ENCODE measurements around the gene GRID2. TPM values are rescaled to one million over a fixed set of nuclear protein-coding genes. Genes with fewer than 3 reads are reported as not detected.

The GRID2 gene
- total RNA-seq, 1 donor from 2014 or later: 2.1 TPM

GRCh38 chr4:93760284-93760683, 1456.5 kb downstream of the GRID2 start:
- H3K36me3 Mint-ChIP-seq (ENCODE audit: unreplicated experiment): no peaks in the 10 kb centered on the region

GRCh38 chr4:93761286-93761685, 1457.5 kb downstream of the GRID2 start:
- no peaks in the 10 kb centered on the region for H3K36me3 Mint-ChIP-seq (ENCODE audit: unreplicated experiment)
- H3K4me3 Mint-ChIP-seq (ENCODE audit: unreplicated experiment): no peak overlapping the region
- H3K4me1 Mint-ChIP-seq (ENCODE audit: low read depth, unreplicated experiment): peaks cover 36% of the 10 kb centered on the region
- DNase-seq: no peak
- H3K27me3 Mint-ChIP-seq (ENCODE audit: unreplicated experiment): no peaks in the 10 kb centered on the region
- no peak for TF ChIP-seq CTCF (IDR thresholded peaks at IDR 0.05; ENCODE audit: partially characterized antibody, unreplicated experiment)
- peaks cover 3% of the 10 kb centered on the region for H3K9me3 Mint-ChIP-seq (ENCODE audit: unreplicated experiment)
- H3K27ac Mint-ChIP-seq (ENCODE audit: unreplicated experiment): no peak overlapping the region

More at GRCh38 chr4:93760284-93760683, 1456.5 kb downstream of the GRID2 start:
- Mint-ChIP-seq H3K27ac (ENCODE audit: unreplicated experiment) (no peak overlapping the region), H3K4me1 (ENCODE audit: low read depth, unreplicated experiment) (peaks cover 36% of the 10 kb centered on the region), H3K4me3 (ENCODE audit: unreplicated experiment) (no peak overlapping the region), H3K9me3 (ENCODE audit: unreplicated experiment) (peaks cover 3% of the 10 kb centered on the region), H3K27me3 (ENCODE audit: unreplicated experiment) (no peaks in the 10 kb centered on the region)
- DNase-seq: no peak
- TF ChIP-seq CTCF (IDR thresholded peaks at IDR 0.05; ENCODE audit: partially characterized antibody, unreplicated experiment): no peak

DNA sequence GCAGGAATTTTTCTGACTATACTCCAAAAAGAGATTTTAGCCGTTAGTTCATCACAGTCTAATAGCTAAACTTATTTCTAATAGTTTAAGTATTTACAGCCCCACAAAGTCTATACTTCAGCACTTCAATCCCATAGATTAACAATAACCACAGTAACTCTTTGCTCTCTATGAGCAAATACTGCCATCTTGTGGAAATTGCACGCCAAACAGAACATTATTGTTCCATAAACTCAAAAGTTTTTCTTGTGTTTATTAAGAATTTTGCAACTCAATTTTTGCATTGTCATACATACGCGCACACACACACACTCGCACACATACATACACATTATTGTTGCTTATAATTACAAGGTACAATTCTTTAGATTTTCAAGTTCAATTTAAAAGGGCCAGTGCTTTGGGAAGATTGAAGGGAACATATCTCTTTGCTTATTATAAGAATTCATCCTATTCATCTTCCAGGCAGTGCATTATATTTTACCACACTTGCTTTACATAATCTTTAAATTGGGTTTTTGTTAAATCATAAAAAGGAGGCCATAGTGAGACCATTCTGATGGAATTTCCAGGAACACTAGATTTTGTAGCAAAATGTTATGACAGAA, 1461.0 kb downstream of the GRID2 start:
- peak; percentile 72 for TF ChIP-seq CTCF (IDR thresholded peaks at IDR 0.05; ENCODE audit: partially characterized antibody, unreplicated experiment)
- no peaks in the 10 kb centered on the region for H3K27me3 Mint-ChIP-seq (ENCODE audit: unreplicated experiment)
- peaks cover 35% of the 10 kb centered on the region for H3K4me1 Mint-ChIP-seq (ENCODE audit: low read depth, unreplicated experiment)
- no peaks in the 10 kb centered on the region for H3K36me3 Mint-ChIP-seq (ENCODE audit: unreplicated experiment)
- no peak overlapping the region for H3K27ac Mint-ChIP-seq (ENCODE audit: unreplicated experiment)
- H3K4me3 Mint-ChIP-seq (ENCODE audit: unreplicated experiment): no peak overlapping the region
- peaks cover 2% of the 10 kb centered on the region for H3K9me3 Mint-ChIP-seq (ENCODE audit: unreplicated experiment)
- DNase-seq: no peak

DNA sequence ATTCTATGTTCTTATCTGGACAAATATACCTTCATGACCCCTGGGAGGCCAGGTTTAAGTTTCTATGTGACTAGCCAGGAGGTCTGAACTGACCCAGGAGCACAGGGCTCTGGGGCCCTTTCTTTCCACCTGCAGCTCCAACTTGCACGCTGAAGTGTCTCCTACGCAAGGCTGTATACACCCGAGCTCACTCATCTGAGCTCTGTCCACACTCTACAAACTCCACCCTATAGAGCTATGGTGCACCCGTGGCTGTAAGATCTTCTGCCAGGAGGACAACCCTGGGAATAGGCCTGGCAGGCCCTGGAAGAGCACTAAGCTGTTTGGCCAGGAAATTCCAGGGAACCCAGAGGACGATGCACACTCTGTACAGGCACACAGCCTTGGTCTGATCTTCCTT, 1464.2 kb downstream of the GRID2 start:
- no peak for TF ChIP-seq CTCF (IDR thresholded peaks at IDR 0.05; ENCODE audit: partially characterized antibody, unreplicated experiment)

DNA sequence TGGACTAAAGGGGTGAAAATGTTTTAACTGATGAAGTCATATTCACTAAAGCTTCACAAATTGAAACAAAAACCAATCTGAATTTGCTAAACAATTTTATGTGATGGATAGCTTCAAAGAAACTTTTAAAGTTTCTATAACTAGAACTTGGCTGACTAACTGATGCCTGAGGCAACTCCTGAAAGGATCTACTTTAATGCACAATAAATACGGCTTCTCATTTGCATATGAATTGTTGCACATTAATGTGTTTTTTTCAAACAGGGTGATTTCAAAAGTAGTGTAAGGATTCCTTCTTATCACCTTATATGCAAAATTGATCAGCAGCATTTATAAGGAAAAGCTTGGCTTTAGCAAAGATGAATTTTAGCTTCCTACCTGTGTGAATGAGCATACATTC, 1466.4 kb downstream of the GRID2 start:
- Mint-ChIP-seq H3K4me1 (ENCODE audit: low read depth, unreplicated experiment) (no peaks in the 10 kb centered on the region), H3K36me3 (ENCODE audit: unreplicated experiment) (no peaks in the 10 kb centered on the region), H3K27me3 (ENCODE audit: unreplicated experiment) (no peaks in the 10 kb centered on the region), H3K9me3 (ENCODE audit: unreplicated experiment) (no peaks in the 10 kb centered on the region), H3K27ac (ENCODE audit: unreplicated experiment) (no peak overlapping the region), H3K4me3 (ENCODE audit: unreplicated experiment) (no peak overlapping the region)
- TF ChIP-seq CTCF (IDR thresholded peaks at IDR 0.05; ENCODE audit: partially characterized antibody, unreplicated experiment): no peak
- no peak for DNase-seq

More for the DNA sequence above, 1464.2 kb downstream of the GRID2 start:
- DNase-seq: no peak
- Mint-ChIP-seq H3K4me1 (ENCODE audit: low read depth, unreplicated experiment) (peaks cover 13% of the 10 kb centered on the region), H3K27ac (ENCODE audit: unreplicated experiment) (no peak overlapping the region), H3K36me3 (ENCODE audit: unreplicated experiment) (no peaks in the 10 kb centered on the region), H3K4me3 (ENCODE audit: unreplicated experiment) (no peak overlapping the region), H3K27me3 (ENCODE audit: unreplicated experiment) (no peaks in the 10 kb centered on the region), H3K9me3 (ENCODE audit: unreplicated experiment) (no peaks in the 10 kb centered on the region)
